Fibroblast of villous mesenchyme (primary cell): Measurements from ENCODE around the gene SLC45A3. TPM values are rescaled to one million over a fixed set of nuclear protein-coding genes. Genes with fewer than 3 reads are reported as not detected.

ENCODE experiments used
- DNase-seq: peaks from one replicate; pipeline ENCODE4 v3.0.0-alpha.2; 2010; ENCODE audit warnings: low read depth
- H3K4me3 ChIP-seq: 2 replicates; pipeline ENCODE4 v1.5.1; 2011; ENCODE audit warnings: low read depth, mild to moderate bottlenecking, low read length
- CTCF ChIP-seq: IDR thresholded peaks from 2 replicates; pipeline ENCODE4 v1.5.1; 2012; ENCODE audit warnings: low read depth, mild to moderate bottlenecking, low read length; ENCODE audit not compliant: insufficient read depth
- total RNA-seq: library from RNA; depleted of rRNA; stranded (reverse); fragments of >200 nt; gene quantifications from 2 replicates; pipeline ENCODE4 v1.2.3, GENCODE V29; 2012

Gene SLC45A3
- total RNA-seq, 1 donor: 5.2 TPM

GRCh38 chr1:205670611-205671430, 9.5 kb downstream of the SLC45A3 start:
- no peak for DNase-seq
- no peak for TF ChIP-seq CTCF
- H3K4me3 ChIP-seq: no peak overlapping the region

- no peak for TF ChIP-seq CTCF
- H3K4me3 ChIP-seq: no peak overlapping the region
- DNase-seq: no peak
Measured at GRCh38 chr1:205670150-205670446, 10.2 kb downstream of the SLC45A3 start.

GRCh38 chr1:205669341-205670149, 10.8 kb downstream of the SLC45A3 start:
- H3K4me3 ChIP-seq: no peak overlapping the region
- no peak for DNase-seq
- no peak for TF ChIP-seq CTCF

- no peak overlapping the region for H3K4me3 ChIP-seq
- no peak for DNase-seq
- TF ChIP-seq CTCF: no peak
Measured at GRCh38 chr1:205668951-205669340, 11.4 kb downstream of the SLC45A3 start.

- DNase-seq: no peak
- no peak overlapping the region for H3K4me3 ChIP-seq
- TF ChIP-seq CTCF: no peak
Measured at GRCh38 chr1:205667909-205668643, 12.2 kb downstream of the SLC45A3 start.

GRCh38 chr1:205666372-205667166, 13.7 kb downstream of the SLC45A3 start:
- no peak for TF ChIP-seq CTCF
- no peak overlapping the region for H3K4me3 ChIP-seq
- no peak for DNase-seq
